ENCODE results near the gene MTMR3.
A peak's percentile ranks its signal among the peaks of the same experiment; 100 is the strongest.
"Not testable (repeated sequence)": the region's sequence is repeated elsewhere in the genome, so short reads cannot be mapped to it uniquely, and the experiment has no call there.

The MTMR3 gene

DNA sequence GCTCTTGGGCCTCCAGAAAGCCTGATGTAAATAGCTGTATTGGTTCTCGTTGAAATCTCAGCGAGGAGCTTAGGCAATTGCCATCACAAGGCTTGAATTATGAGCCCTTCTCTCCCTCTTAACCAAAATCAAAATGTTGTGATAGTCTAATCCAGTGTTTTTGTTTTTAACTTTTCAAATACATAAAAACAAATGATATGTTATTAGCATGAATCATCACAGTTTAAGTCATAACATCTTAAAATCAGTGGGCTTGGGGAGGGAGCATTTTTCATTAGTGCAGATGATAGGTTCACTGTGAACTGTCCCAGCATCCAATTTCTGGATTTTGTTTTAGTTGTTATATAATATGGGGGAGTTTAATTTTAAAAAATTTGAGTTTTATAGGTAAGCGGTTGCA is 148.4 kb downstream of the MTMR3 start:
- DNase-seq: no peak

DNA sequence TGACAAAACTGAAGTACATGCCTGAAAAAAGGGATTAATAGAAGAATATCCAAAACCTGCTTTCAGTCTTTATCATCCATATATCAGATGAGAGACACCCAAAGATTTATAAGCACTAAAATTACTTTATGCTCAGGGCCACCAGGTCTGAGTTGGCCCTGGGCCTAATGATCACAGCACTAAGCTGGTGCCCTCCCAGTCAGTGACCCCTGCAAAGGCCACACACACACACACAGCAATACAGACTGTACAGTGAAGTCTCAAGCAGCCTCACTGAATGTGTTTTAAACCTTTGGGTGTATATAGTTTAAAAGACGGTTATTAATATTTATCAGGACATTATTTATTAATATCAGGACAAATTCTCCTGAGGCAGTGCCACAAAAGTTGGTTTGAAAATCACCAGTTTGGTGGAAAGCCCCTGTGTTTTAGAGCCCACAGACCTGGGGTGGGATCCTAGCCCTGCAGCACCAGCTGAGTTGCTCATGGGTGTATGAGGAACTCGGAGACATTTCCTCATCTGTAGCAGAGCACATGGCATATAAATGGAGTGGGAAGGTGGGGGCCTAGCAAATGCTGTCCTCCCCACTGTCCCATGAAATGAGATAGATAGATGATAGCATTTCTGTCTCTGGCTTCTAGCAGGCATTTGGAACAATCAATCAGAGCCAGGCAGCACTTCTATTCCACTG is 148.9 kb downstream of the MTMR3 start:
- no peak for DNase-seq

- no peak for DNase-seq
These were observed 150.2 kb downstream of the MTMR3 start for GRCh38 chr22:30033137-30033536.

DNA sequence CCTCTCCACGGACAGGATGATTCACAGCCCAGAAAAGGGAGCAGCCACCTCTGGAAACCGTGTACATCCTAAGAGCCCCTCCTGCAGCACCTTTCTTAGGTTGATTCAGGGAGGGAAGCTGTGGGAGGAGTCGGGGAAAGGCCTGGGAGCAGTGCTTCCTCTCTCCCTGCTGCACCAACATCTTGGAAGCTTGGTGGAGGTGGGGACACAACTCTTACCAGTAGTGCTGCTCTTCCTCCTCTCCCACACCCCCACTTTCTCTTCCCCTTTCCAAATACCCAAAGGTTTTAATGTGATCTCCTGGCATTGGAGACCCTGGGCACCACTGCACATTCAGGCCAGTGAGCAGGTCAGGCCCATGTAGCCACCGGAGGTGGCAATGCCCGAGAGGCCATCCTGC is 150.9 kb downstream of the MTMR3 start:
- DNase-seq: no peak

GRCh38 chr22:30036656-30037055 is 153.7 kb downstream of the MTMR3 start:
- DNase-seq: peak; percentile 2

DNA sequence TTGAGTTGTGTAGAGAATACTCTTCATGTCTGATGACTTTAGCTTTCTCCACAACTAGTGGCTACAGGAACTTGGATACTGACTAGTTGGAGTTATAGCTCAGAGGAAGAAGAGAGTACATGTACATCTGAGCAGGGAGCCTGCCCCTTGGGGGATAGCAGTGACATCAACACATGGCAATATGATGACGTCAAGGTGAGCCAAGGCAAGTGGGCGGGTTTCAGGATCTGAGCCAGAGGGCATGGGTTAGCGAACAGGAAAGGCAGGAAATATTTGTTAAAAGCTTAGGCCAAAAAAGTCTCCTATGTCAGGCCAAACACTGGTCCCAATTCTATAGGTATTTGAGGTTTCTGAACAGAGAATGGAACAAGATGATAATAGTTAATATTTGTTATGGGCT is 155.2 kb downstream of the MTMR3 start:
- no peak for DNase-seq

- no peak for DNase-seq
These were observed 157.7 kb downstream of the MTMR3 start for GRCh38 chr22:30040499-30041260.

GRCh38 chr22:30041475-30041874 is 158.5 kb downstream of the MTMR3 start:
- no peak for DNase-seq

GRCh38 chr22:30041881-30042280 is 158.9 kb downstream of the MTMR3 start:
- DNase-seq: no peak

DNA sequence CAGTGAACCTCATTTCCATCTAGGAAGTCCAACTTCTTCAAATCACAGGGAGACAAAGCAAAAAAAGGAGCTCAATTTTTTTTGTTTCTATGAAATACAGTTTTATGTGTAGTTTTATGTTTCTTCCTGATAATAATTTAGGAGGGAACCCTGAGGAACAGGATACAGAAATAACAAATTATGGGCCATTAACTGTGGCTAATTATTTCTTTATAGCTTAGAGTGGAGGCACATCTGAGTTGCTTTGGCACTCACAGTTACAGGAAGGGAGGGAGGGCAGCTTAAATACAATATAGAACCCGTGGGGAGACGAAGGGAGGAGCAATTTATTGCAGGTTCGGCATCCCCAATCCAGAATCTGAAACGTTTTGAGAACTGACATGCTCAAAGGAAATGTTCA is 160.2 kb downstream of the MTMR3 start:
- no peak for DNase-seq

GRCh38 chr22:30044369-30044768 is 161.4 kb downstream of the MTMR3 start:
- DNase-seq: peak; percentile 41

GRCh38 chr22:30044881-30045493 is 162.0 kb downstream of the MTMR3 start:
- DNase-seq: no peak

DNA sequence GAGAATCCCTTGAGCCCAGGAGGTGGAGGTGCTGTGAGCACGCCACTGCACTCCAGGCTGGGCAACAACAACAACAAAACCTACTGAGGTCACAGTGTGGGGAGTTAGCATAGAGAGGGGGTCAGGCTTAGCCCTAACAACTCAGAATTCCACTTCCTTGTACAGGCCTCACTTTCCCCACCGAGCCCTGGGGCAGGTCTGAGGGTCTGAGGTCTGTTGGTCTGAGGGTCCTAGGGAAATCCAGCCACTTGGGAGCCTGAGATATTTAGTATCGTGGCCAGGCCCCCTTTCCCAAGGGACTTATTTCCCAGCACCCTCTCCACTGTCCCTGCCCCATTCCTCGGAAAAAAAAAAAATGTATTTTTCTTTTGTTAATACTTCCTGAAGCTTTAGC is 162.5 kb downstream of the MTMR3 start:
- DNase-seq: no peak

GRCh38 chr22:30045901-30046715 is 163.1 kb downstream of the MTMR3 start:
- no peak for DNase-seq

- no peak for DNase-seq
These were observed 163.9 kb downstream of the MTMR3 start for GRCh38 chr22:30046716-30047363.

GRCh38 chr22:30047364-30047738 is 164.4 kb downstream of the MTMR3 start:
- peak; percentile 18 for DNase-seq

GRCh38 chr22:30048681-30049080 is 165.7 kb downstream of the MTMR3 start:
- no peak for DNase-seq

GRCh38 chr22:30054067-30054763 is 171.2 kb downstream of the MTMR3 start:
- no peak for DNase-seq

DNA sequence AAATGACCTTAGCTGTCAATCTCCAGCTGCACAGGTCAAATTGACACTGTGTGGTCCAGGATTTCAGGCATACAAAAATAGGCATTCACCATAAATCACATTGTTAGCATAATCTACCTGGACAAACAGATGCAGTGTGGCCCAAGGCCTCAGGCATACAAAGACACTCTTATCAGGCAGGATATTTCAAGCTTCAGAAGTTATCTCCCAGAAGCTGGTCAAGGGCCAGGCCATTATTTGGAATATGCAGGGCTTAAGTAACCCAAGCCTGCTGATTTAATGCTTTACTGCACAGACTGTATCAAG is 171.7 kb downstream of the MTMR3 start:
- DNase-seq: no peak

- DNase-seq: no peak
These were observed 173.0 kb downstream of the MTMR3 start for GRCh38 chr22:30056015-30056414.

DNA sequence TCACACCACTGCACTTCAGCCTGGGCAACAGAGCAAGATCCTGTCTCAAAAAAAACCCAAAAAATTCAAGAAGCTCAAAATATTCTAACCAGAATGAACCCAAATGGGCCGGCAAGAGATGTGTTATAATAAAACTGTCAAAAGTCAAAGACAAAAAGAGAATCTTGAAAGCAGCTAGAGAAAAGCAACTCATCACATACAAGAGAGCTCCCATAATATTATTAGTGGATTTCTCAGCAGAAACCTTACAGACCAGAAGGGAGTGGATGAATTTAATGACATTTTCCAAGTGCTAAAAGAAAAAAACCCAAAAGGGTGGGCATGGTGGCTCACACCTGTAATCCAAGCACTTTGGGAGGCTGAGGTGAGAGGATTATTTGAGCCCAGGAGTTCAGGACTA is 174.4 kb downstream of the MTMR3 start:
- no peak for DNase-seq

- DNase-seq: not testable (repeated sequence)
These were observed 176.5 kb downstream of the MTMR3 start for GRCh38 chr22:30059346-30060020.

Measured in DMS53 (cell line).